Caco-2 (cell line): Measurements from ENCODE around the gene CELF5. TPM values are rescaled to one million over a fixed set of nuclear protein-coding genes. Genes with fewer than 3 reads are reported as not detected.
A peak's percentile ranks its signal among the peaks of the same experiment; 100 is the strongest.

Source experiments
- BruUV-seq: library from RNA; stranded (reverse); fragments of 400-500 nt; replicated peaks from 2 replicates; lab custom pipeline; 2021; lab: Mats Ljungman, UMichigan
- CTCF ChIA-PET: fragments of 300-600 bp; sonication (Branson Sonifier 250); formaldehyde crosslinking; loops from one replicate; lab custom pipeline; 2022; ENCODE audit warnings: antibody characterized with exemption; lab: Charles Lee
- POLR2A ChIA-PET: fragments of 300-600 bp; sonication (Branson Sonifier 250); formaldehyde crosslinking; loops from one replicate; lab custom pipeline; 2022; ENCODE audit warnings: antibody characterized with exemption; lab: Charles Lee
- DNase-seq, 2 experiments: peaks; one replicate each; pipeline versions ENCODE4 v3.0.0 to v3.0.0-alpha.2; 2020 to 2022
- H3K27me3 ChIP-seq: replicated peaks from 2 replicates; pipeline ENCODE4 v1.6.0; 2011; ENCODE audit warnings: low read length; ENCODE audit not compliant: control insufficient read depth, insufficient read depth
- H3K36me3 ChIP-seq: 2 replicates; pipeline ENCODE4 v1.5.1; 2011; ENCODE audit warnings: low read length; ENCODE audit not compliant: control insufficient read depth, insufficient read depth
- H3K4me1 ChIP-seq: fragments of 250-450 bp; sonication (Bioruptor Pico); 2 replicates; pipeline ENCODE4 v1.5.1; 2020; ENCODE audit warnings: mild to moderate bottlenecking
- H3K4me3 ChIP-seq: 2 replicates; pipeline ENCODE4 v1.5.1; 2011; ENCODE audit warnings: low read depth, mild to moderate bottlenecking, control low read depth, low read length
- H3K9me3 ChIP-seq: fragments of 250-450 bp; sonication (Bioruptor Pico); 2 replicates; pipeline ENCODE4 v1.5.1; 2020; ENCODE audit warnings: mild to moderate bottlenecking, moderate library complexity
- H3K27ac Mint-ChIP-seq: one replicate; pipeline ENCODE4 v1.8.0; 2022; ENCODE audit warnings: mixed read lengths; ENCODE audit not compliant: unreplicated experiment
- H3K27me3 Mint-ChIP-seq: one replicate; pipeline ENCODE4 v1.8.0; 2022; ENCODE audit warnings: mixed read lengths; ENCODE audit not compliant: insufficient read depth, unreplicated experiment
- H3K36me3 Mint-ChIP-seq: one replicate; pipeline ENCODE4 v1.8.0; 2022; ENCODE audit warnings: mild to moderate bottlenecking, mixed read lengths; ENCODE audit not compliant: insufficient read depth, unreplicated experiment
- H3K4me1 Mint-ChIP-seq: one replicate; pipeline ENCODE4 v1.8.0; 2022; ENCODE audit warnings: low read depth, mixed read lengths; ENCODE audit not compliant: unreplicated experiment
- H3K4me3 Mint-ChIP-seq: one replicate; pipeline ENCODE4 v1.8.0; 2022; ENCODE audit warnings: mild to moderate bottlenecking, moderate library complexity, mixed read lengths; ENCODE audit not compliant: unreplicated experiment
- H3K9me3 Mint-ChIP-seq: one replicate; pipeline ENCODE4 v1.8.0; 2022; ENCODE audit warnings: mixed read lengths; ENCODE audit not compliant: unreplicated experiment
- CTCF ChIP-seq, 2 experiments: fragments of 200-600 bp in 1 of 2; IDR thresholded peaks; 1 replicate in 1 of 2; 2 replicates in 1 of 2; pipeline versions ENCODE4 v1.5.1 to v1.8.0; 2011 to 2022; ENCODE audit warnings: antibody characterized with exemption in 1 of 2, control low read depth in 1 of 2, inconsistent platforms in 1 of 2, low read depth in 1 of 2, low read length in 1 of 2, mild to moderate bottlenecking in 1 of 2, moderate library complexity in 1 of 2; ENCODE audit not compliant: insufficient read depth in 1 of 2, severe bottlenecking in 1 of 2, unreplicated experiment in 1 of 2
- intact Hi-C: fragments of 100-400 bp; cut with micrococcal nuclease; formaldehyde crosslinking; loops from one replicate; pipeline ENCODE4 v1.10.0; 2022; ENCODE audit not compliant: unreplicated experiment
- total RNA-seq: library from RNA; stranded (reverse); gene quantifications from 2 replicates; pipeline ENCODE4 v1.2.3, GENCODE V29; 2022

Gene CELF5
- total RNA-seq, 1 experiment from 2014 or later = 0.07 TPM

- intact Hi-C loops = no loop called here
- CTCF ChIA-PET = no interaction called here
Measured at GRCh38 chr19:3302755-3303154, 78.3 kb downstream of the CELF5 start.

GRCh38 chr19:3304871-3305423, 80.5 kb downstream of the CELF5 start:
- Mint-ChIP-seq H3K27me3 (peaks cover 6% of the 10 kb centered on the region), H3K9me3 (peaks cover 12% of the 10 kb centered on the region), H3K27ac (no peak overlapping the region), H3K4me1 (no peaks in the 10 kb centered on the region), H3K36me3 (no peaks in the 10 kb centered on the region), H3K4me3 (no peak overlapping the region)
- H3K27me3 ChIP-seq = no peaks in the 10 kb centered on the region
- H3K4me1 ChIP-seq = no peaks in the 10 kb centered on the region
- TF ChIP-seq CTCF (IDR thresholded peaks at IDR 0.05; ENCODE audit: insufficient read depth in 1 of 2, low read depth in 1 of 2, low read length in 1 of 2, severe bottlenecking in 1 of 2, unreplicated experiment in 1 of 2) = peak; percentile 70 to 71
- peaks cover 6% of the 10 kb centered on the region; the same call in 1 of the 2 replicates for H3K9me3 ChIP-seq
- ChIA-PET POLR2A (no interaction called here), CTCF (interaction anchor here (0.6 to 1.1 kb wide), 8 partner anchors 9 to 991 kb away, joined by 3 to 10 read pairs (median 4); partner anchors contain the start of gene MRPL54)
- H3K36me3 ChIP-seq = no peaks in the 10 kb centered on the region
- H3K4me3 ChIP-seq = no peak overlapping the region
- peak; percentile 50 to 68 for DNase-seq
- intact Hi-C loops = no loop called here
- BruUV-seq = no TSS peak

More at GRCh38 chr19:3302755-3303154, 78.3 kb downstream of the CELF5 start:
- Histone ChIP-seq H3K9me3 (peaks cover 6% of the 10 kb centered on the region; the same call in 1 of the 2 replicates), H3K36me3 (no peaks in the 10 kb centered on the region), H3K27me3 (no peaks in the 10 kb centered on the region), H3K4me3 (no peak overlapping the region), H3K4me1 (no peaks in the 10 kb centered on the region)
- Mint-ChIP-seq H3K27ac (no peak overlapping the region), H3K9me3 (peaks cover 11% of the 10 kb centered on the region), H3K36me3 (no peaks in the 10 kb centered on the region), H3K4me1 (no peaks in the 10 kb centered on the region), H3K4me3 (no peak overlapping the region), H3K27me3 (peaks cover 4% of the 10 kb centered on the region)
- no TSS peak for BruUV-seq
- POLR2A ChIA-PET = no interaction called here
- no peak for TF ChIP-seq CTCF (IDR thresholded peaks at IDR 0.05; ENCODE audit: insufficient read depth in 1 of 2, low read depth in 1 of 2, low read length in 1 of 2, severe bottlenecking in 1 of 2, unreplicated experiment in 1 of 2)
- peak in 1 of 2 experiments; percentile 25 for DNase-seq

GRCh38 chr19:3309724-3310123, 85.3 kb downstream of the CELF5 start:
- ChIA-PET POLR2A (no interaction called here), CTCF (no interaction called here)
- intact Hi-C loops = no loop called here
- Mint-ChIP-seq H3K27me3 (peaks cover 17% of the 10 kb centered on the region), H3K4me1 (no peaks in the 10 kb centered on the region), H3K9me3 (peaks cover 12% of the 10 kb centered on the region), H3K36me3 (no peaks in the 10 kb centered on the region), H3K27ac (no peak overlapping the region), H3K4me3 (no peak overlapping the region)
- no peaks in the 10 kb centered on the region for H3K4me1 ChIP-seq
- no peak overlapping the region for H3K4me3 ChIP-seq
- H3K36me3 ChIP-seq = no peaks in the 10 kb centered on the region
- no peak for TF ChIP-seq CTCF (IDR thresholded peaks at IDR 0.05; ENCODE audit: insufficient read depth in 1 of 2, low read depth in 1 of 2, low read length in 1 of 2, severe bottlenecking in 1 of 2, unreplicated experiment in 1 of 2)
- no peaks in the 10 kb centered on the region for H3K27me3 ChIP-seq
- BruUV-seq = no TSS peak
- DNase-seq = no peak
- H3K9me3 ChIP-seq = no peaks in the 10 kb centered on the region
